IPS-15b (cell line): ENCODE data around the gene XKR8.
"Not testable (repeated sequence)": the region's sequence is repeated elsewhere in the genome, so short reads cannot be mapped to it uniquely, and the experiment has no call there.

ENCODE experiments used
- H3K27me3 ChIP-seq: one replicate; pipeline ENCODE4 v1.6.1; 2013; ENCODE audit warnings: low read length; ENCODE audit not compliant: control insufficient read depth, insufficient read depth
- H3K36me3 ChIP-seq: one replicate; pipeline ENCODE4 v1.6.1; 2013; ENCODE audit warnings: low read length; ENCODE audit not compliant: control insufficient read depth, insufficient read depth
- H3K4me1 ChIP-seq: one replicate; pipeline ENCODE4 v1.6.1; 2013; ENCODE audit warnings: mild to moderate bottlenecking, low read length; ENCODE audit not compliant: control insufficient read depth, insufficient read depth
- H3K4me3 ChIP-seq: one replicate; pipeline ENCODE4 v1.5.1; 2013; ENCODE audit warnings: low read depth, low read length
- H3K9ac ChIP-seq: one replicate; pipeline ENCODE4 v1.6.1; 2013; ENCODE audit warnings: low read depth, mild to moderate bottlenecking, low read length
- H3K9me3 ChIP-seq: one replicate; pipeline ENCODE4 v1.6.1; 2013; ENCODE audit warnings: mild to moderate bottlenecking, low read length; ENCODE audit not compliant: control insufficient read depth, insufficient read depth

XKR8 gene

GRCh38 chr1:28002600-28002999 is 42.8 kb downstream of the XKR8 start:
- peaks cover 3% of the 10 kb centered on the region for H3K36me3 ChIP-seq
- H3K4me3 ChIP-seq = no peak overlapping the region
- no peaks in the 10 kb centered on the region for H3K9me3 ChIP-seq
- no peaks in the 10 kb centered on the region for H3K4me1 ChIP-seq
- H3K9ac ChIP-seq = no peak overlapping the region
- H3K27me3 ChIP-seq = no peaks in the 10 kb centered on the region

- not testable (repeated sequence) for H3K9me3 ChIP-seq, H3K4me3 ChIP-seq, H3K27me3 ChIP-seq, H3K36me3 ChIP-seq, H3K9ac ChIP-seq, H3K4me1 ChIP-seq
Observed at GRCh38 chr1:28003117-28003516, 43.3 kb downstream of the XKR8 start.

- H3K36me3 ChIP-seq = no peaks in the 10 kb centered on the region
- H3K4me3 ChIP-seq = no peak overlapping the region
- no peaks in the 10 kb centered on the region for H3K9me3 ChIP-seq
Observed at GRCh38 chr1:28010969-28011368, 51.2 kb downstream of the XKR8 start.

More at GRCh38 chr1:28010969-28011368, 51.2 kb downstream of the XKR8 start:
- no peak overlapping the region for H3K9ac ChIP-seq
- H3K27me3 ChIP-seq = no peaks in the 10 kb centered on the region
- no peaks in the 10 kb centered on the region for H3K4me1 ChIP-seq
